SK-N-SH (cell line): ENCODE results near the gene POLD2.

Source experiments
- CHD2 ChIP-seq: fragments of 150-350 bp; IDR thresholded peaks from 2 replicates; pipeline ENCODE4 v1.6.1; 2018; ENCODE audit warnings: low read length; ENCODE audit not compliant: partially characterized antibody
- CTCF ChIP-seq: fragments of 200-600 bp; sonication (generic); IDR thresholded peaks from 2 replicates; pipeline ENCODE4 v1.6.1; 2017; ENCODE audit warnings: antibody characterized with exemption, mild to moderate bottlenecking, moderate library complexity
- EP300 ChIP-seq, 2 experiments: IDR thresholded peaks; 2 replicates each; pipeline versions ENCODE4 v1.4.0 to v1.6.1; 2012; ENCODE audit warnings: borderline replicate concordance in 1 of 2, low read depth in 1 of 2, low read length in 1 of 2
- EZH2phosphoT487 ChIP-seq: fragments of 200-600 bp; sonication (generic); IDR thresholded peaks from 2 replicates; pipeline ENCODE4 v1.6.1; 2017; ENCODE audit warnings: low read depth, mixed run types, mild to moderate bottlenecking, antibody characterized with exemption, moderate library complexity, borderline replicate concordance
- FOXM1 ChIP-seq: IDR thresholded peaks from 2 replicates; pipeline ENCODE4 v1.4.0; 2012; ENCODE audit warnings: low read depth, mild to moderate bottlenecking
- MAX ChIP-seq: IDR thresholded peaks from 2 replicates; pipeline ENCODE4 v1.4.0; 2012; ENCODE audit warnings: low read depth
- MXI1 ChIP-seq: IDR thresholded peaks from 2 replicates; pipeline ENCODE4 v1.6.1; 2012; ENCODE audit warnings: mild to moderate bottlenecking, low read depth, low read length, improper control_type of control experiment
- POLR2AphosphoS5 ChIP-seq: IDR thresholded peaks from 2 replicates; pipeline ENCODE4 v1.6.1; 2012; ENCODE audit warnings: low read depth, low read length
- REST ChIP-seq: IDR thresholded peaks from 2 replicates; pipeline ENCODE4 v1.6.1; 2012; ENCODE audit warnings: mild to moderate bottlenecking, low read depth, low read length, moderate library complexity
- TAF1 ChIP-seq: IDR thresholded peaks from 2 replicates; pipeline ENCODE4 v1.6.1; 2012; ENCODE audit warnings: low read depth, mild to moderate bottlenecking, low read length, moderate library complexity, borderline replicate concordance
- TCF12 ChIP-seq: IDR thresholded peaks from 2 replicates; pipeline ENCODE4 v1.4.0; 2012
- USF1 ChIP-seq: IDR thresholded peaks from 2 replicates; pipeline ENCODE4 v1.4.0; 2012; ENCODE audit warnings: low read depth, borderline replicate concordance
- YY1 ChIP-seq: IDR thresholded peaks from 2 replicates; pipeline ENCODE4 v1.4.0; 2012; ENCODE audit warnings: low read depth, mild to moderate bottlenecking

GRCh38 chr7:44134943-44135628, 11.7 kb upstream of the POLD2 start:
- no peak for TF ChIP-seq TAF1
- no peak for TF ChIP-seq CHD2
- no peak for TF ChIP-seq CTCF
- no peak for TF ChIP-seq EZH2phosphoT487
- no peak for TF ChIP-seq FOXM1
- TF ChIP-seq REST = no peak
- no peak for TF ChIP-seq POLR2AphosphoS5
- TF ChIP-seq MXI1 = no peak
- no peak for TF ChIP-seq TCF12
- no peak for TF ChIP-seq EP300 (IDR thresholded peaks at IDR 0.05; ENCODE audit: borderline replicate concordance in 1 of 2, low read depth in 1 of 2, low read length in 1 of 2)
- TF ChIP-seq USF1 = no peak
- TF ChIP-seq YY1 = no peak
- no peak for TF ChIP-seq MAX
